Thyroid gland (tissue), 4 donors: ENCODE measurements around the gene RAI1. TPM values are rescaled to one million over a fixed set of nuclear protein-coding genes. Genes with fewer than 3 reads are reported as not detected.

ENCODE experiments used
- DNase-seq, 2 donors: peaks; one replicate each; pipeline ENCODE4 v3.0.0-alpha.2; 2019
- H3K27ac ChIP-seq, 3 donors: fragments of 200-600 bp; sonication (generic); 1 replicate in 2 of 3; 2 replicates in 1 of 3; pipeline ENCODE4 v1.5.1; 2016 to 2019; ENCODE audit warnings: mild to moderate bottlenecking in 1 of 3, moderate library complexity in 1 of 3
- H3K27me3 ChIP-seq: fragments of 200-600 bp; sonication (generic); one replicate; pipeline ENCODE4 v1.5.1; 2019
- H3K36me3 ChIP-seq, 2 donors: fragments of 200-600 bp; sonication (generic); one replicate each; pipeline ENCODE4 v1.5.1; 2016 to 2019
- H3K4me1 ChIP-seq, 2 donors: fragments of 200-600 bp; sonication (generic); one replicate each; pipeline ENCODE4 v1.5.1; 2017 to 2019
- H3K4me3 ChIP-seq, 3 donors: fragments of 200-600 bp; sonication (generic); replicated peaks in 1 of 3; 1 replicate in 2 of 3; 2 replicates in 1 of 3; pipeline ENCODE4 v1.5.1; 2016; ENCODE audit warnings: mild to moderate bottlenecking in 1 of 3
- H3K9me3 ChIP-seq: fragments of 200-600 bp; sonication (generic); one replicate; pipeline ENCODE4 v1.5.1; 2017
- CTCF ChIP-seq, 6 experiments: fragments of 200-600 bp in 3 of 6; fragments of 450-650 bp in 3 of 6; sonication (generic) in 3 of 6; IDR thresholded peaks; one replicate each; pipeline ENCODE4 v1.5.1; 2016 to 2019; ENCODE audit warnings: antibody characterized with exemption in 6 of 6, mild to moderate bottlenecking in 2 of 6, inconsistent platforms in 1 of 6, moderate library complexity in 1 of 6
- POLR2A ChIP-seq, 2 donors: fragments of 450-650 bp; IDR thresholded peaks; one replicate each; pipeline ENCODE4 v1.6.1; 2017; ENCODE audit warnings: antibody characterized with exemption in 2 of 2, mild to moderate bottlenecking in 2 of 2, moderate library complexity in 1 of 2
- WGBS, 2 donors: methylation state at CpG; one replicate each; pipeline ENCODE4 v1.1.5; 2017; 5-methylcytosine and 5-hydroxymethylcytosine counted together
- intact Hi-C: fragments of 100-400 bp; cut with DNase I; formaldehyde crosslinking; loops from one replicate; pipeline ENCODE4 v1.15.1; 2023
- total RNA-seq, 4 donors: library from RNA; depleted of rRNA; stranded (reverse); fragments of >200 nt; gene quantifications; one replicate each; pipeline ENCODE4 v1.2.3, GENCODE V29; 2016

Gene RAI1
- total RNA-seq, 4 donors from 2014 or later: 19.1 to 52.3 (median 34.1) TPM

GRCh38 chr17:17762744-17763105 is 81.5 kb downstream of the RAI1 start:
- H3K9me3 ChIP-seq: no peaks in the 10 kb centered on the region
- no peaks in the 10 kb centered on the region for H3K36me3 ChIP-seq
- H3K4me3 ChIP-seq: no peak overlapping the region
- no peak for DNase-seq
- WGBS, 2 donors: 33% methylated on average over 4 to 5 of the region's 5 CpGs
- H3K27ac ChIP-seq: no peak overlapping the region
- intact Hi-C loops: no loop called here
- TF ChIP-seq CTCF (IDR thresholded peaks at IDR 0.05) (no peak), POLR2A (IDR thresholded peaks at IDR 0.05) (no peak)
- peaks cover 24 to 27% of the 10 kb centered on the region in 2 donors for H3K4me1 ChIP-seq
- no peaks in the 10 kb centered on the region for H3K27me3 ChIP-seq

DNA sequence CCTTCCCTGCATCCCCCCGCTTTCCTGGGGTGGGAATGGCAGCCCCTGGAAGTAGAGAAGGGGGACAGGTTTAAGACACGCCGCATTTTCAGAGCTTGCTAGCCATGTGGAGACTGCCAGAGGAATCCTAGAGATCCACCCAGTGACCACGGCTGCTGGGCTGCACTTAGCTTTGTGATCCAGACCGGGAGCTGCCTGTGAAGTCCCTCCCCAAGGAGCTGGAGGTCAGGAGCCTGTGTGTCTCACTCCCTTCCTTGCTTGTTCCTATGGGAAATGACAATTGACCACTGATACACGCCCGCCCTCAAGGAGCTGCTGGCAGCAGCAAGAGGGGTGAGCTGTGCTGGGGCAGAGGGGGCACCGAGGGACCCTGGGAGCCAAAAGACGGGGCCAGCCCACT is 81.9 kb downstream of the RAI1 start:
- H3K4me3 ChIP-seq: no peak overlapping the region
- intact Hi-C loops: no loop called here
- no peaks in the 10 kb centered on the region for H3K9me3 ChIP-seq
- no peak overlapping the region for H3K27ac ChIP-seq
- WGBS, 2 donors: 78 to 87% methylated on average over 5 to 9 of the region's 9 CpGs
- peaks cover 28 to 31% of the 10 kb centered on the region in 2 donors for H3K4me1 ChIP-seq
- no peaks in the 10 kb centered on the region for H3K27me3 ChIP-seq
- no peak for DNase-seq
- TF ChIP-seq POLR2A (IDR thresholded peaks at IDR 0.05): no peak
- TF ChIP-seq CTCF (IDR thresholded peaks at IDR 0.05): no peak
- no peaks in the 10 kb centered on the region for H3K36me3 ChIP-seq

- Histone ChIP-seq H3K4me1 (peaks cover 34 to 37% of the 10 kb centered on the region in 2 donors), H3K27ac (no peak overlapping the region), H3K27me3 (no peaks in the 10 kb centered on the region), H3K36me3 (no peaks in the 10 kb centered on the region), H3K9me3 (no peaks in the 10 kb centered on the region), H3K4me3 (no peak overlapping the region)
- DNase-seq: no peak
- WGBS, 2 donors: 72 to 96% methylated on average over 5 of the region's 5 CpGs
- intact Hi-C loops: no loop called here
- TF ChIP-seq POLR2A (IDR thresholded peaks at IDR 0.05) (no peak), CTCF (IDR thresholded peaks at IDR 0.05) (no peak)
Observed at GRCh38 chr17:17763734-17764133, 82.5 kb downstream of the RAI1 start.

DNA sequence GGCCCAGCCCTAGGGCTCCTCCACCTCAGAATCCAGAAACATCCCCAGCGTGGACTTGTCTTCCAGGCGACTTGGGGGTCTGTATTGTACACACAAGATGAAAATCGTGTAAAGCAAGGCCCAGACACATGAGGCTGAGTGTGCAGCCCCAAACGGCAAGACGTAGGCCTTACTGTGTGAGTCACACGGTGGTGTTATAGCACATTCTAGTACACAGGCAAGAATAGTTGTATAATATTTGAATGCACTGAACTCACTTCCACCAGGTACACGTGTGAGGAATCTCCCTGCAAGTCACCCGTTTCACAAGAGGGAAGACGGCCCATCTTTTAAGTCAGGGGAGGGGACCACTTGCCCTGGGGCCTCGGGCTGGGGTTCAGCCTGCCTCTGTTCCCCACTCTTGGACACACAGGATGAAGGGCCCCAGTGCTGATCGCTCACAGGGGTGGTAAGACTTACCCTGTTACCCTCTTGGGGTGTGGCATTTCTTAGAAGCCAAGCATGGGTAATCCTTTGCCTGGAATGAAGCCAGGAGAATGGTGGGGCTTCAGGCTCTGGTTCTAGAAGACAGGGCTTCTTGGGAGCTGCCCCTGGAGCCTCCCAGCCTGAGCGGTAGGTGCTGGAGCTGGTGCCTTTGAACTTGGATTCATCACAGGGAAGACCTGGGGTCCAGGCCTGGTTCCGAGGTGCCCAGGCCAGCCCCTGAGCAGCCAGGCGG is 84.3 kb downstream of the RAI1 start:
- no peak overlapping the region for H3K4me3 ChIP-seq
- intact Hi-C loops: no loop called here
- no peaks in the 10 kb centered on the region for H3K27me3 ChIP-seq
- peaks cover 51 to 55% of the 10 kb centered on the region in 2 donors for H3K4me1 ChIP-seq
- H3K27ac ChIP-seq: peak overlapping the region; percentile 57 to 79 (median 63)
- no peak for TF ChIP-seq POLR2A (IDR thresholded peaks at IDR 0.05)
- no peak for TF ChIP-seq CTCF (IDR thresholded peaks at IDR 0.05)
- 70 to 73% methylated on average over 11 to 13 of the region's 14 CpGs for WGBS, 2 donors
- no peaks in the 10 kb centered on the region for H3K9me3 ChIP-seq
- H3K36me3 ChIP-seq: no peaks in the 10 kb centered on the region
- no peak for DNase-seq

- Histone ChIP-seq H3K27ac (peak overlapping the region; percentile 73 to 86 (median 79)), H3K9me3 (no peaks in the 10 kb centered on the region), H3K27me3 (no peaks in the 10 kb centered on the region), H3K4me1 (peaks cover 52 to 55% of the 10 kb centered on the region in 2 donors), H3K36me3 (no peaks in the 10 kb centered on the region), H3K4me3 (no peak overlapping the region)
- intact Hi-C loops: no loop called here
- peak; percentile 88 to 90 for DNase-seq
- TF ChIP-seq CTCF (IDR thresholded peaks at IDR 0.05) (no peak), POLR2A (IDR thresholded peaks at IDR 0.05) (peak in 1 of 2 donors; percentile 59)
- WGBS, 2 donors: 58 to 73% methylated on average over 11 to 17 of the region's 20 CpGs
Observed at GRCh38 chr17:17766077-17766743, 85.0 kb downstream of the RAI1 start.
